GM19395 (cell line): ENCODE data around the gene NCAPH2.

ENCODE experiments used
- ATAC-seq: cut with Tn5 transposase; IDR thresholded peaks from one replicate; pipeline ENCODE4 v1.9.1; 2021; ENCODE audit warnings: mild to moderate bottlenecking, moderate library complexity; ENCODE audit not compliant: unreplicated experiment

The NCAPH2 gene

DNA sequence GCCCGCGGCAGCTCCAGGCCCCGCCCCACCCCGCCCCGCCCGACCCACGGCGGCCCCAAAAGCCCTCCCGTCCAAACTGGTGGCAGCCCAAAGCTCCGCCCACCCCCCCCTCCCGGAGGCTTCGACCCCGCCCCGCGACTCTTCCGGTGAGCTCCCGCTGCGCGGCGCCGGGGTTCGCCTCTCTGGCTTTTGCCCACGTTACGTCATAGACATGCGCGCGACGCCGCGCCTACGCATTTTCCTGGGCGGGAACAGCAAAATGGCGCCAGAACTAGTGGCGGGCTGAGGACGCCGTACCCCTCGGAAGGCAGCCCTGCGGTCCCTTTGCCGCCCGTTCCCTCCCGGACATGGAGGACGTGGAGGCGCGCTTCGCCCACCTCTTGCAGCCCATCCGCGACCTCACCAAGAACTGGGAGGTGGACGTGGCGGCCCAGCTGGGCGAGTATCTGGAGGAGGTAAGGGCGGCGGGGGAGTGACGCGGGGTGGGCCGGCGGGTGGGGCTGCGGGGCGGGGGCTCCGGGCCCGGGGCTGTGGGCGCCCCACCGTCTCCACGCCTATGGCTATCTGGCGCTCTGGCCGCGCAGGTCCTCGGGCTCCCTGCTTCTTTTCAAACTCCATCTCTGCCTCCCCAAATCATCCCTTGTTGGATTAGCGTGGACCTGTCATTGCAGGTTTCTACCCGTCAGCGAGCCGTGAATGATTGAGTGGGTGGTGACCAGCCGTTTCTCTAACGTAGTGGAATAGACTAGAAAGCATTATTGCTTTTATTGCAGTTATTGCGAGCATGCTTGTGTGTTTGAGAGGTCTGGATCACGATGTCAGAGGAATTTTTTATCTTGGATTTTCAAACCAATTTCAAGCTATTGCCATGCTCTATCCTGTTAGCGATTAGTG is at the start of gene NCAPH2:
TSS of gene NCAPH2 (plus strand) at position 234 of the 894 bp plus-strand sequence. CDS start at position 348, 114 bp downstream.
- peak; percentile 62 for ATAC-seq

DNA sequence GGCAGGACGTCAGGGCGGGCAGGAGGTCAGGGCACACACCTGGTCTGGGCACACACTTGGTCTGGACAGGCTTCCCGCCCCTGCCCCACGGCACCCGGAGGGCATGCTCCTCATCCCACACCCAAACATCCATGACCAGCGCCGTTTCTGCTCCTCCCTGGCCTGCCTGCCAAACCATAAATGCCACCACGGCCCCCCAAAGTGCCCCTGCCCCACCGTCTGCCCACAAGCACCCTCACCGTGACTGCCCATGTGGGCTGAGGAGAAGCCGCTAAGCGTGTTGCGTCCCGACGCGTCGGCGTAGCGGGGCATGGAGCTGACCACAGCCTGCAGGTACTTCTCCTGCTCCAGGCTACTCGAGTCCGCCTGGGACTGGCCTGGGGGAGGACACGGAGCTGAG is 49.0 kb upstream of the NCAPH2 start:
- ATAC-seq, result no peak

DNA sequence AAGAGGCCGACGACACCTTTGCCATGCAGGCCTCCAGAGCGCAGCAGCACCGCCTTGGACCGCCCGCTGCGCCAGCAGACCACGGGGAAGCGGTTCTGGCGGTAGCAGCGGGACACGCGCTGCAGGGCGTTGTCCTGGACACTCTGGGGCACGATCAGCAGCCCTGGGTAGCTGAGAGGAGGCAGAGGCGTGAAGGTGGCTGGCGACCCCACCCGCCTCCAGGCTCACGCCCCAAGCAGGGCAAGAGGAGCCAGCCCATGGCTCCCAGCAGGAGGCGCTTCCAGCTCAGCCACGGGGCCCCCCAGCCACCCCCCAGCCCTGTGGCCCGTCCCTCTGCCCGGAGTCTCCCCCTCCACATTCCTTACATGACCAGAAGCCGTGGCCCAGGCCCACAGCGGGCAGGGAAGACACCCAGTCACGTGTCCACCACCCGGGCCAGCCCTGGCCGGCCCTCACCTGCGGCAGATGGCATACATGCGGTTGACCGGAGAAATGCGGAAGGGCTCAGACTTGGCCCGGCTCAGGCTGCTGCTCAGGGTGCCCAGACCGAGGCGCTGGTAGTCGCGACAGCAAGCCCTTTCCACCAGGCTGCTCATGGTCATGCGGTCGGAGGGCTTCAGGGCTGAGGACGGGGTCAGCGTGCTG is 48.4 kb upstream of the NCAPH2 start:
- ATAC-seq, result no peak

DNA sequence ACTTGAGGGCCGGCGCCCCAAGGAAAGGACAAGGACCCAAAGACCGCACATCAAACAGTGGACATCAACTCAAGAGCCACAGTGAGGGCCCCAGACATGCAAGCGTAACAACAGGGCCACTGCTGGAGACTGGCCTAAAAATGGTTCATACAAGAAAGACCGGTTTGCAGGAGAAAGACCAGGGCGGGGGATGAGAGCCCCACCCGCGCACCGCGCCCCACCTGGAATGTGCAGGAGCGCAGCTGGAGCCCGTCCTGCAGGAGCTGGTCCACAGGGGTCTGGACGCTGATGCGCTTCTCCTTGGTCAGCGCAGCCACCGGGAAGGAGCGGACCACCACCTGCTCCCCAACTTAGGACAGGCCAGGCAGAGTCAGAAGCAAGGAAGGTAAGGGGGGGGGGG is 47.1 kb upstream of the NCAPH2 start:
- no peak for ATAC-seq

DNA sequence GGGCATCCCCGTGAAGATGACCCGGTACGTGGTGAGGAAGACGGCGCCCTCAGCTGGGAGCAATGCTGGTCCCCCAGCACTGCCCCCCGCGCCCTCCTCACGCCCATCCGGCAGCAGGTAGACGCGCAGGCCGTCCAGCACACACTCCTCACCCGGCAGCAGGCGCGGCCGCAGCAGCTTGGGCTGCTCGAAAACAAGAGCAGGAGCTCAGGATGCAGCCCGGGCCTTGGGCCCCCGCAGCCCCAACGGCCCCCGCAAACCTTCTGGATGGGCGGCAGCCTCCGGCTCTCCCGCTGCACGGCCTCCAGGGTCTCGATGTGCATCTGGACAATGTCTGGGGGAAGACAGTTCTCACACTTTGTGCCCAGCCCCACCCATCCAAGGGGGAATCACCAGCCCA is 46.5 kb upstream of the NCAPH2 start:
- no peak for ATAC-seq

DNA sequence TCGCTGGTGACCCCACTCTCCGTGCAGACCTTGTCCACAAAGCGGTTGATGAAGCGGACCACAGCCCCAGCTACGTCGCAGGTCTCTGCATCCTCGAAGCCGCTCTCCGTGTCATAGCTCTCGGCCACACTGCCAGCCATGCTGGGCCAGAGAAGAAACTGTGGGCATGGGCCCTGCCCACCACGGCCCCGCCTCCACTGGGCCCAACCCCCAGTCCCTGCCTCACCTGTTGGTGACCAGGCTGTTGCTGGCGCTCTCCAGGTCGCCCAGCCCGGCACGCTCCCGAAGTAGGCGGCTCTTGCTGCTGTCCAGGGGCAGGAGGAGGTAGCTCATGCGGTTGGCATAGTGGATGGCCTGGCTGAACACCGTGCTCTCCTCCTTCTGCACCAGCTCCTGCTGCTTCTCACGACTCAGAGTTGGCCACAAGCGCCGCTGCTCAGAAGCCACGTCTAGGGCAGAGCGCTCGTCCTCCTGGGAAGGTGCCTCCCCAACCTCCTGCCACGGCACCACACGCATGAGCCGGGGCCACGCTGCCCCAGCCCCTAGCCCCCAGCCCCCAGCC is 46.0 kb upstream of the NCAPH2 start:
- no peak for ATAC-seq

DNA sequence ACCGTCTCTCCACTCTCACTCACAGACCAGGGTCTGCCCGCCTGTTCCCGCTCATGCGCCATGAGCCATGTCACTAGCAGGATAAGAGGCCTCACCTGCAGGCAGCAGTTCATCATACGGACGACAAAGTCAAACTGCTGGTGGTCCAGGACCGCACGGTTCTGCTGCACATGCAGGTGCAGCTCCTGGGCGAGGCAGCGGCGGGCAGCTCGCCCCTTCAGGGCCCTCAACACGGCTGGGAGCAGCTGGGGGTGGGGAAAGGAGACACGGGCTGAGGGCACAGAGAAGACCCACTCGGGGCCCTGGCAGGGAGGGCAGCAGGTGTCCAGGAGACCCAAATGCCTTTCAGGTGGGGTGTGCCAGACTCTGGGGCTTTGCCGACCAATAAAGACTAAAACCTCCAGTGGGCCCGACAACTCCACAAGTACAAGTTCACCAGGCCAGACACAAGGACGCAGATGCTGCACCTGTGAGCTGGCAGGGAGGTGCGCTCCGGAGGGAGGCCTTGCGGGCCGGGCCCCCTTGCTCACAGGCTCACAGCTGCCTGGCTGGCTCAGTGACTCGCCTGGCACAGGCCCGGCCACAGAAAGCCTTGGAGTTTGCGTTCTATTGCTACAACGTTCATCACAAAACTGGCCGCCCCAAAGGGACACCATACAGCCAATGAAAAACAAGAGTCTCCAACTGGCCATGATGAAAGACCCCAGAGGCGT is 44.7 kb upstream of the NCAPH2 start:
- no peak for ATAC-seq

DNA sequence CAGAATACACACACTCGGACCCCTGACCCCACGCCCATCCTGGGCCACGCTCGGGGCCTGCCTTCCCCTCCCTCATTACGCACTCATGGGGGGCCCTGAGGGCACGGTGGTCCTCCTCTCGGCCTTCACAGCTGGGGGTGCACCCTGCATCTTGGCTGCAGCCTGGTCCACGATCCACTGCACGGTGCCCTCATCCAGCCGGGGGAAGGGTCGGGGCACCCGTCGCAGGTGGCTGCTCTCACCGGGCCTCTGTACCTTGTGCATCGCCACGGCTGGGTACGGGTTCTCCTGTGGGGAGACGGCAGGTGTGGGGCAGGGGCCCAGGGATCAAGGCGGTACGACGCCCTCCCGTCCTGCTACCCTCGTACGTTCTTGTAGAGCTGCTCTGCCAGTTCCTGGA is 43.6 kb upstream of the NCAPH2 start:
- ATAC-seq, result no peak

DNA sequence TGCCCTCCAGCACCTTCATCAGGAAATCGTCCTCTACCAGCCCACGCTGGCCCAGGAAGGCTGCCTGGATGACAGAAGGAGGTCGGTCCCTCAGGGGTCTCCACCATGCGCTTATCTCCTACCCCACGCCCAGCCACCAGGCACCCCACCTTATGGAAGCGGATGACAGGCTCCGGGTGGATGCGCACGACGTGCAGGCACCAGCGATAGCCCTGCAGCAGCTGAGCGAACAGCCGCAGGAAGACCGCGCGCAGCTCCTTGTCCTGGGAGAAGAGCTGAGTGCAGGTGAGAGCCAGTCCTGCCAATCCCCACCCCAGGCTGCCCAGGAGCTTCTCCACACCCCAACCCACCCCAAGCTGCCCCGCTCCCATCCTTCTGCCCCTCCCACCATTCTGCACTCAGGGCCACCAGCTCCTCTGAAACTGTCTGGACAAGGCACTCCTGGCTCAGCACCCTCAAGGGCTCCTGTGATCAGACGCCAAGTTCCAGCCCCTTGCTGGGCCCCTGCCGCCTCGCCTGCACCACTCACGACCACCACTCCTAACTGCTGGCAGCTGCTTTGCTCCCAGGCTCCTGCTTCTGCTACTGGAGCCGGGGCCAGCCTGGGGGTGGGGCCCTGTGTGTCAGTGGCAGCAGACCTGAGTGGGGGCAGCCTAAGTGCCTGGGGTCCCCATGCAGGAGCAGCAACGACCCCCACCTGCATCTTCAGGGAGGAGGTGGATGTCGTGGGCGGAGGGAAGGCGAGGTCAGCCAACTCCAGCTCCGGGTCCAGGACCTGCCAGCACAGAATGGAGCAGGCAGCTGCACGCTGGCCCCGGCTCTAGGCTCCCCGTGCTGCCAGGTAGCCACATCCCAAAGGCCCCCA is 42.7 kb upstream of the NCAPH2 start:
- no peak for ATAC-seq

DNA sequence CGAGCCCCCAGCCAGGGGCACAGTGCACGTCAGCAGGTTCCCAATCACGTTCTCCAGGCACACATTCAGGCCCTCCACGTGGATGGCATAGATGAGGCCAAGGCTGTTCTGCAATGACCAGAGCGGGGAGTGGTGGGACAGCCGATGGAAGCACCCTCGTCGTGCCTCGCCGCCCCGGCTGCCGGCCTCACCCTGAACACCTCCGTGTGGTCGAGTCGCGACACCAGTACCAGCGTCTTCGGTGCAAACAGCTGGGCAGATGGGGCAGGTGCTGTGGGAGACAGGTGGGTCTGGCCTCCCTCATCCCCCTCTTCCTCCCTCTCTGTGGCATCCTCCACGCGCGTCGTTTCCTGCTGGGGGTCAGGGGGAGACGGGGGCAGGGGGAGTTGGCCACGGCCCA is 40.7 kb upstream of the NCAPH2 start:
- no peak for ATAC-seq

DNA sequence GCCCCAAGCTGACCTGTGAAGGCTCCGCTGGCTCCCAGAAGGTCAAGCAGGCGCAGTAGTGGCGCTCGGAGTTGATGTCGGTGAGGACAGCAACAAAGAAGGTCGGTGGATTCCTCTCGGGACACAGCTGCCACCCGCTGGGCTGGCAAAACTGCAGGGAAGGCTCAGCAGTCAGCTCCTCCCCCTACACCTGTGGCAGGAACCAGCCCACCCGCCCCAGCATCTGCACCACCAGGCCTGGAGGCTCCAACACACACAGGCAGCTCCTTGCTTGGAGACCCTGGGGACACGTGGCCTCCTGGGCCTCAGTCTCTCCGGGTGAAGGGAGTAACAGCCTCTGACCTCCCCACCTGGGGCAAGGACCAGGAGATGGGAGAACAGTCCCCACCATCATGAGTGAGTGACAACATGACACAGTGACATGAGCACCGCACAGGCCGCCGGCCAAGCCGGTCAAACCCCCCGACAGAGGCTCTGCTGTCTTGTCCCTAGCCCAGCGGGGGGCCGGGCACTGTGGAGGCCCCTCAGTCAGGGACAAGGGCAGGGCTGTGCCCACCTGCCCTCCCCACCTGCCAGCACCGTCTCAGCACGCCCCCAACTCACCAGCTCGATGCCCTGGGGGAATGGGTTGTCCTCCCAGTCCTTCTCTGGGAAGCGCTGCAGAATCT is 40.1 kb upstream of the NCAPH2 start:
- ATAC-seq, result no peak

DNA sequence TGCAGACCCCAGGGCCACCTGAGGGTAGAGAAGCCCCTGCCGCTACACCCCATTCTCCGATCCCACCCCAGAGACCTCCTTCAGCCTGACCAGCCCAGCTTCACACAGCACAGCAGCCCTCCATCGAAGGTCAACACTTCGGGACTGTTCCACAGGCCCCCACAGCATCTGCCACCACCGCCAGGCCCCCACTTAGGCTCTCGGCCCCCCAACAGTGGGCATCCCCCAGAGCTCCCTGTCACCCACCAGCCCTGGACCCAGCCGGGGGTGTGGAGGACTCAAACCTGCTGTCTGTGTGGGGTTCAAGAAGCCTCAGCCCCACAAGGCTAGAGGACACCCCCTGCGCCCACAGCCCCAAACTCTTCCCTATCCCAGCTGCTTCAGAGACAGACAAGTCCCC is 39.4 kb upstream of the NCAPH2 start:
- no peak for ATAC-seq

DNA sequence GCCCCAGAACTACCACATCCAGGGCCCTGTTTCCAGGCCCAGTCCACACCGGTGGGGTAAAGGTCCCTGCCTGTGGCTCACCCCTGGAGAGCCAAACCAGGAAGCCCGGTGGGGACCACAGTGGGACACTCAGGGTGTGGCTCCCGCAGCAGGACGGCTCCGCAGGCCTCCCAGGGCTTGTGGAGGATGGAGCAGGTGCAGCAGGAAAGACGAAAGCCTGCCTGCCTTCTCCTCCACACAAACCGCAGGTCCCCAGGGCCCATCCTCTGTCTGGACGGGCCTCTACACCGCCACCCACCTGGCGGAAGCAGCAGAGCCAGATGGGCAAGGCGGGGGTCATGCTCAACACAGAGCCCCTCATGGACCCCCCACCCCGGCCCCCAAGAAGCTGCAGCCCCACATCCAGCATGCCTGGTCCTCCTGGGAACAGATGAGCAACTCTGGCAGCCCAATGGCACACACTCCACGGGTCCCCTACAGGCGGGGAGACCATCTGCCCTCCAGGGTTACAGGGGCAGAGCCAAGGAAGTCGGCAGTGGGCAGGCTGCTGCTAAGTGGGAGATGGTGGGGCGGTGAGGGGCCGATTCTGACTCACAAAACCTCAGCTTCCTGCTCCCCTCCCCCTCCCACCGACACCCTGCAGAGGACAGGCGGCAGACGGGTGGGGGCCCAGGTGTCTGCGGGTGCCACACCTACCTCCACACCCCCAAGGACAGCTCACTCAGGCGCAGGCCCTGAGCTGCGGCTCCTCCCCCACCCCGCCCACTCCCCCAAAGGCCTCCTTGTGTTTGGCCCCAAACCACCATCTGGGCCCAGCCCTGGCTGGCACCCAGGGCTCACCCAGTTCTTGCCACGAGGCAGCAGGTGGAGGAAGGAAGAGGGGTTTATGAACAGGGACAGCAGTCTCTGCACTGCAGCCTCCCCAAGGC is 38.4 kb upstream of the NCAPH2 start:
- ATAC-seq, result peak; percentile 58

DNA sequence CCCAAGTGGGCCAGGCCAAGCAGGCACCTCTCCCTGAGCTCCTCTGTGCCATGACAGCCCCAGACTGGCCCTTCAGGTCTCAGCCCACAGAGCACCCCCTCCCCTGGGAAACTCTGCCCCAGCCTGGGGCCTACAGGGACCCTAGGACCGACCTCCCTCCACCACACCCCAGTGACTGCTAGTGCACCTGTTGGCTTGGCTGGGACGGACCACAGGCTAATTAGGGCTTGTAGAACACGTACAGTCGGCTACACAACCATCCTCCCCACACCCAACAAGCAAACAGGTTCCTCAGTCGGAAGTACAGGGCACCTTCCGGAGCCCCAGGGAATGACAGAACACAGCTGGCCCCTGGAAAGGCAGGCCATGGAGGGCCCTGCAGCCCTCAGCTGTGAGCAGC is 37.5 kb upstream of the NCAPH2 start:
- peak; percentile 4 for ATAC-seq

DNA sequence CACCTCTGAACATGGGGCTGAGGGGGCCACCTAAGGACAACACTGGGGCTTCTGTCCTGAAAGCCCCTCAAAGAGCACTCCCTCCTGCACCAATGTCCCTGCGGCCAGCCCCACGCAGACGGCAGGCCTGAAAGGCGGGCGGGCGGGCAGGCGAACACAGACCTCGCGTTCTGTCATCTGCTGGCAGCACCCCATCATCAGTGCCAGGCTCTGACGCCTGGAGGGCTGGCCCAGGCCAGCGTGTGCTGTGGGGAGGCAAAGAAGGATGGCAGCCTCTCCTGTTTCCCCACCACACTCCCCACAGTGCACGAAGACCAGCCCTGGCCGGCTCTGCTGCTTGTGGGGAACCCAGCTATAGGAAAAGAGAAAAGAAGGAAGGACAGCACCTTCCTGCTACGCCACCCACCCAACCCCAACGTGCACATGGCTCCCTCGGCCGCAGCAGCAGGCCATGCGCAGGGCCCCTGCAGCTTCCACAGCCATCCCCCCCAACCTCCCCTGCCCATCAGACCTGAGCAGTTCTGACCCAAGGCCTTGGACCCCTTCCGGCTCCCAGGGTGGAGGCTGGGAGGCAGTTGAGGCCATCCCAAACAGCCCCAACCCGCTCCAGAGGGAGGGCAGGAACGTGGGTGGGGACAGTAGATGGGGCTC is 36.7 kb upstream of the NCAPH2 start:
- no peak for ATAC-seq

DNA sequence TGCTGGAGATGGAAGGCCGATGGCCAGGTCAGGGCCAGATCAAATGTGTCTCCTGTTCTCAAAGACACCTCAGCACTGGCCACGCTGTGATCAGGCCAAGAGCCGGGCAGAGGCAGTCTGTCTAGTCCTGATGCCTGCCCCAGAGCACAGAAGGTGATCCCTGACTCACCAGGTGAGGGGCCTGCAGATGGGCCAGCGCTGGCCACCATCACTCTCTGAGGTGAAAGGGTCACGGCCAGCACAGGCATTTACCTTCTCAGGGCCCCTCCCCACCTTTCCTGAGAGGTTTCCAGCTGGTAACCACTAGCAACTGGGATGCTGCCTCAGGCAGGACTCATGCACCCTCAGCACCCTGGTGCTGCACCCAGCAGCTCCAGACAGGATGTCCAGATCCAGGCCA is 36.1 kb upstream of the NCAPH2 start:
- ATAC-seq, result no peak

DNA sequence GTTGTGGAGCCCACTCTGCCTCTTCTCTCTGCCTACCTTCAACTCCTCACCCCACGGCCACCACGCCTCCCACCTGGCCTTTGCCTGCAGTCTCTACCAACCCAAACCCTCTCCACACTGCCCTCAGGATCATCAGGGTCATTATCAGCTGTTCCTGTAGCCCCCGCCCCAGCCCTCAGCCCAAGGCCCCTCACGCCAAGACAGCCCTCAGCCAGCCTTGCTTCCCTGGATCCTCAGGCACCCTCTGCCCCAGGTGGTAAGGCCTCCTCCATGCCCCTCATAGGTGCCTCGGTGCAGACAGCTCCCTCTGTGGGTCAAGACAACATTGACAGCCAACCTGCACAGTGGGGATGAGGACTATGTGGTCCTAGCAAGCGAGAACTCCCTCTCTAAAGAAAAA is 34.9 kb upstream of the NCAPH2 start:
- no peak for ATAC-seq
